ENCODE results near the gene KIF4B.

KIF4B gene

DNA sequence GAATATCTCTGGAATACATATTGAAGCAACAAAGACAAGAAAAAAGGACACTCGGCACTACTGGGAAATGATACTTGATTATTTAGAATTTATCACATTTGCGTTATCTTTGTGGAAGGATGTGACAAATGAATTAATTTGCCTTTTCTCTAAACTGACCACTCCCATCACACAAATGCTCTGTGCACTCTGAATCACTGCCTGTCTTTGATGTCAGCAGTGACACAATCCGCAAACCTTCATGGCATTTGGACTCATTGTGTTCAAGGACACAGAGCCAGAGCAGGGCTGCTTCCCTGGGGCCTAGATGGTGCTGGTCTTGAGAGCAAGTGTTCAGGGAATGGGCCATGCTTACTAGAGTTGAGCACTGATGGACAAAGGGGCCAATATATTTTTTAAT lies 4.9 kb upstream of the KIF4B start:
- H3K9me3 ChIP-seq (ENCODE audit: insufficient read depth, low read length), result no peaks in the 10 kb centered on the region
- H3K4me3 ChIP-seq (ENCODE audit: low read length), result no peak overlapping the region
- H3K9ac ChIP-seq (ENCODE audit: low read length), result no peak overlapping the region
- no peak overlapping the region for H2AFZ ChIP-seq (ENCODE audit: low read depth, low read length)
- TF ChIP-seq EZH2phosphoT487 (IDR thresholded peaks at IDR 0.05; ENCODE audit: low read depth), result no peak
- H4K20me1 ChIP-seq (ENCODE audit: insufficient read depth, low read length), result no peaks in the 10 kb centered on the region
- no peak overlapping the region for H3K27ac ChIP-seq (ENCODE audit: low read length)
- H3K27me3 ChIP-seq (ENCODE audit: low read depth, low read length), result no peaks in the 10 kb centered on the region
- H3K4me1 ChIP-seq (ENCODE audit: low read length), result no peaks in the 10 kb centered on the region
- no peaks in the 10 kb centered on the region for H3K79me2 ChIP-seq (ENCODE audit: low read length)
- H3K4me2 ChIP-seq (ENCODE audit: low read length), result no peak overlapping the region
- no peaks in the 10 kb centered on the region for H3K36me3 ChIP-seq (replicated peaks; ENCODE audit: low read depth, low read length)

GRCh38 chr5:155010881-155011280 lies 2.7 kb upstream of the KIF4B start:
- Histone ChIP-seq H4K20me1 (ENCODE audit: insufficient read depth, low read length) (no peaks in the 10 kb centered on the region), H3K4me2 (ENCODE audit: low read length) (no peak overlapping the region), H2AFZ (ENCODE audit: low read depth, low read length) (no peak overlapping the region), H3K27ac (ENCODE audit: low read length) (no peak overlapping the region), H3K79me2 (ENCODE audit: low read length) (no peaks in the 10 kb centered on the region), H3K27me3 (ENCODE audit: low read depth, low read length) (no peaks in the 10 kb centered on the region), H3K9ac (ENCODE audit: low read length) (no peak overlapping the region), H3K9me3 (ENCODE audit: insufficient read depth, low read length) (no peaks in the 10 kb centered on the region), H3K4me3 (ENCODE audit: low read length) (no peak overlapping the region), H3K4me1 (ENCODE audit: low read length) (0 out of 2 replicates have a peak, but pooled peaks cover 3% of the 10 kb centered on the region), H3K36me3 (replicated peaks; ENCODE audit: low read depth, low read length) (no peaks in the 10 kb centered on the region)
- TF ChIP-seq EZH2phosphoT487 (IDR thresholded peaks at IDR 0.05; ENCODE audit: low read depth) (no peak), CTCF (IDR thresholded peaks at IDR 0.05; ENCODE audit: low read depth, low read length) (no peak)

DNA sequence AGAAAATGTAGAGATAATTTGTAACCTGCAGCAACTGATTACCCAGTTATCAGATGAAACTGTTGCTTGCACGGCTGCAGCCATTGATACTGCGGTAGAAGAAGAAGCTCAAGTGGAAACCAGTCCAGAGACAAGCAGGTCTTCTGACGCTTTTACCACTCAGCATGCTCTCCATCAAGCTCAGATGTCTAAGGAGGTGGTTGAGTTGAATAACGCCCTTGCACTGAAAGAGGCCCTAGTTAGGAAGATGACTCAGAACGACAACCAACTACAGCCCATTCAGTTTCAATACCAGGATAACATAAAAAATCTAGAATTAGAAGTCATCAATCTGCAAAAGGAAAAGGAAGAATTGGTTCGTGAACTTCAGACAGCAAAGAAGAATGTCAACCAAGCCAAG lies 1.7 kb downstream of the KIF4B start:
- Histone ChIP-seq H4K20me1 (ENCODE audit: insufficient read depth, low read length) (no peaks in the 10 kb centered on the region), H3K36me3 (replicated peaks; ENCODE audit: low read depth, low read length) (no peaks in the 10 kb centered on the region), H2AFZ (ENCODE audit: low read depth, low read length) (no peak overlapping the region), H3K4me1 (ENCODE audit: low read length) (peaks cover 17% of the 10 kb centered on the region), H3K4me2 (ENCODE audit: low read length) (no peak overlapping the region), H3K27me3 (ENCODE audit: low read depth, low read length) (no peaks in the 10 kb centered on the region), H3K9me3 (ENCODE audit: insufficient read depth, low read length) (no peaks in the 10 kb centered on the region), H3K79me2 (ENCODE audit: low read length) (no peaks in the 10 kb centered on the region), H3K9ac (ENCODE audit: low read length) (no peak overlapping the region), H3K4me3 (ENCODE audit: low read length) (no peak overlapping the region), H3K27ac (ENCODE audit: low read length) (no peak overlapping the region)
- TF ChIP-seq EZH2phosphoT487 (IDR thresholded peaks at IDR 0.05; ENCODE audit: low read depth) (no peak), CTCF (IDR thresholded peaks at IDR 0.05; ENCODE audit: low read depth, low read length) (no peak)

DNA sequence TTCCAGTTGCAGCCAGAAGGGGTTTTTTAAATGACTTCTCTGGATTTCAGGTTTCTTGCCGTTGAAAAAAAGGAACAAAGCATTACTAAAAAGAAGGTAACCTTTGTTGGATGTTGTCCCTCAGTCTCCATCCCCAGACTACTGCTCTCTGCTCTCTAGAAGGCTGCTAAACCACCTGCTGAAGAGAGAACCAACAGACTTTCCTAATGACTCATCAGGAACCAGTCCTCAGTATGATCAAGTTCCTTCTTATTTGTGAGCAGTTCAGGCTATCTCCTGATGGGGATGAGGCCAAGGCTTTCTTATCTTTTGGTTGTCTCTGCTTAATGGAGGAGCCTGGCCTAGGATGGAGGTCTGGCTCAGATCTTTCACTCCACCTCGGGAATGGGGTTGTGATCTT lies 4.1 kb downstream of the KIF4B start:
- Histone ChIP-seq H3K4me2 (ENCODE audit: low read length) (peak overlapping the region; percentile 53), H3K9ac (ENCODE audit: low read length) (no peak overlapping the region), H3K27me3 (ENCODE audit: low read depth, low read length) (no peaks in the 10 kb centered on the region), H3K27ac (ENCODE audit: low read length) (no peak overlapping the region), H3K4me3 (ENCODE audit: low read length) (no peak overlapping the region), H3K36me3 (replicated peaks; ENCODE audit: low read depth, low read length) (no peaks in the 10 kb centered on the region), H3K79me2 (ENCODE audit: low read length) (no peaks in the 10 kb centered on the region), H4K20me1 (ENCODE audit: insufficient read depth, low read length) (no peaks in the 10 kb centered on the region), H3K9me3 (ENCODE audit: insufficient read depth, low read length) (no peaks in the 10 kb centered on the region), H2AFZ (ENCODE audit: low read depth, low read length) (no peak overlapping the region; the same call in 1 of the 2 replicates), H3K4me1 (ENCODE audit: low read length) (peaks cover 25% of the 10 kb centered on the region)
- TF ChIP-seq CTCF (IDR thresholded peaks at IDR 0.05; ENCODE audit: low read depth, low read length) (no peak), EZH2phosphoT487 (IDR thresholded peaks at IDR 0.05; ENCODE audit: low read depth) (no peak)

All from OCI-LY3 (cell line).